Stimulated activated CD8-positive, alpha-beta memory T cell treated with anti-CD3 and anti-CD28 coated beads, Interleukin-12 subunit alpha, Interleukin-12 subunit beta, amount 100 ng/mL, for 1 hour (primary cell): ENCODE measurements around the gene TPGS1.

Source experiments
- DNase-seq: peaks from one replicate; pipeline ENCODE4 v3.0.0-alpha.2; 2020; ENCODE audit warnings: low read depth

The TPGS1 gene

DNA sequence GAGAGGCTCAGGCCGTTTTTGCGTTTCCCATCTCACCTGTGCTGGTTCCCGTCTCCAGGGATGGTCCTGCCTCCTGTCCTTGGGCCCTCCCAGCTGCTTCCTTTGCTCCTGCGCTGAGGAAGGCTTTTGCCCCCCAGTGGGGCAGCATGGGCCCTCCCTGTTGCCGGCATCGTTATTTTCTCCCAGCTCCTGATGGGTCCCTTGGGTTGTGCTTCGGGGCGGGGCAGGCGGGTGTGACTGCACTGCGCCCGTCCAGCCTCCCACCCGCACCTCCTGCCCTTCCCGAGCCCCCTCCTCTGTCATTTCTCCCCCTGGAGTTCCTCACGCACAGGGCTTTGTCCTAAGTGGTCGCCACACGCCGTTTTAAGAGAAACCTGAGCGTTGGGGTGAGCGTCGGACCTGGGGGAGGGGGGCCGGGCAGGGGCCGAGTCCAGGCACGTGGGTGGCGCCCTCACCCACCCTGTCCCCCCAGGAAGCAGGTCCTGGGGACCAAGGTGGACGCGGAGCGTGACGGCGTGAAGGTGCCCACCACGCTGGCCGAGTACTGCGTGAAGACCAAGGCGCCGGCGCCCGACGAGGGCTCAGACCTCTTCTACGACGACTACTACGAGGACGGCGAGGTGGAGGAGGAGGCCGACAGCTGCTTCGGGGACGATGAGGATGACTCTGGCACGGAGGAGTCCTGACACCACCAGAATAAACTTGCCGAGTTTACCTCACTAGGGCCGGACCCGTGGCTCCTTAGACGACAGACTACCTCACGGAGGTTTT lies 33.8 kb downstream of the TPGS1 start:
- DNase-seq: no peak

DNA sequence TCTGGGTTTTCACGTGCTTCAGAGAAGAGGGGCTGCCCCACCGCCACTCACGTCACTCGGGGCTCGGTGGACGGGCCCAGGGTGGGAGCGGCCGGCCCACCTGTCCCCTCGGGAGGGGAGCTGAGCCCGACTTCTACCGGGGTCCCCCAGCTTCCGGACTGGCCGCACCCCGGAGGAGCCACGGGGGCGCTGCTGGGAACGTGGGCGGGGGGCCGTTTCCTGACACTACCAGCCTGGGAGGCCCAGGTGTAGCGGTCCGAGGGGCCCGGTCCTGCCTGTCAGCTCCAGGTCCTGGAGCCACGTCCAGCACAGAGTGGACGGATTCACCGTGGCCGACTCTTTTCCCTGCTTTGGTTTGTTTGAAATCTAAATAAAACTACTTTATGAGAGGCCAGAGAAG lies 34.4 kb downstream of the TPGS1 start:
- no peak for DNase-seq

DNA sequence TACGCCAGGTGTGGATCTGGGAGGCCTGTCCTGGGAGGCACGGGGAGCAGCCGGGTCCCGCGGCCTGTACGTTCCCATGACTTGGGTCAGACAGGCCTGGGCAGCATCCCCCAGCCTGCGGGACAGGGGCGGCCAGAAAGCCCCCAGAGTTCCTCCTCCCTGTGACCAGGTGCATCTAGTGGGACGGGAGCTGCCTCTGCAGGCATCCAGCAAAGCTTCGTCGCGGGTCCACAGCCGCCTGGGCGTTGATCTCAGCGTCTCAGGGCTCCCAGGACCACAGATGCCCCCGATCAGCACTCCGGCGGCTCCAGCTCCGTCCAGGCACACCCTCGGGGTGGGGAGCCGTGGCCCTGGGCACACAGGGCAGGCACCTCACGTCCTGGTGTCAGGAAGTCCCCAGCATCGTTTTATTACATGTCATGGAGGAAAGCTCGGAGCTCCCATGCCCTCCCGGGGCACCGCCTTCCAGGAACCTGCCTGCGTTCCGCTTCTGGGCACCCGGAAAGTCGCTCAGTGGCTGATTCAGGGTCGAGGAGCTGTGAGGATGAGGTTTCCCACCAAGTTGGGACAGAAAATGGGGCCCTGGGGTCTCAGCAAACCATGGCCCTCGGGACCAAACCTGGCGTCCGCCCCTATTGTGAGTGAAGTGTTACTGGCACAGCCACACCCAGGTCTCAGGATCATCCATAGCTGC lies 35.0 kb downstream of the TPGS1 start:
- no peak for DNase-seq

DNA sequence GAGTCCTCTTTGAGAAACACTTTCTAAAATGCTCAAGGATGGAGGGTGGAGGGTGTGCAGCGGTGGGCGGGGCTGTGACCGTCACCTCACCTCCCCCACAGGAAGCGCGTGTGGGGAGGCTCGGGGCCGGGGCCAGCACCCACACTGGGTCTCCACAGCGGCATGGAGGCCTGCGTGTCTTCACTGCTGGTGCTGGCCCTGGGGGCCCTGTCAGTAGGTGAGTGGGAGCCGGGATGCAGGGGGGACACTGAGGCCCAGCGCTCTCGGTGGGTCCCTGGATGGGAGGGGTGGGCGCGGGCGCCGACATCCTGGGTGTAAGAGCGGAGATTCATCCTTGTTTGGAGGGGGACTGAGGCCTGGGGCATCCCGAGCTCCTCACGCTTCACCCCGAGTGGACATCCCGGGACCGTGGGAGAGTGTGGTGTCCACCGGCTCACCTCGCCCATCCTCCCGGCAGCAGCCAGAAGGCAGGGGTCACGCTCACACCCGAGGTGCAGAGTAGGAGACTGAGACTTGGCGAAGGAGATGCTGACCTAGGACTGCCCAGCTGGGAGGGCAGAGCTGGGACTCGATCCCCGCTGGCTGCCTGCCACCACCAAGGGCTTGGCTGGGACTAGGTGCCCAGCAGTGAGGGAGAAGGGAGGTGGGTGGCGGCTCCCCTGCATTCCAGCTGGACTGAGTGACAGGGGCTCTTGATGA lies 36.8 kb downstream of the TPGS1 start, which contains the start of gene GZMM:
Gene GZMM, plus strand, starts transcription at position 144 of the 699 bp plus-strand sequence. Its CDS starts 19 bp downstream, at position 163.
- DNase-seq: peak; percentile 59

GRCh38 chr19:547117-547516 lies 39.8 kb downstream of the TPGS1 start:
- no peak for DNase-seq

- DNase-seq: no peak
These were observed 40.8 kb downstream of the TPGS1 start for GRCh38 chr19:547836-548720.

GRCh38 chr19:548886-549830 lies 41.9 kb downstream of the TPGS1 start:
- no peak for DNase-seq

- DNase-seq: no peak
These were observed 47.5 kb downstream of the TPGS1 start for GRCh38 chr19:554817-555216.

GRCh38 chr19:555474-555808 lies 48.1 kb downstream of the TPGS1 start:
- DNase-seq: no peak

GRCh38 chr19:556611-557382 lies 49.5 kb downstream of the TPGS1 start:
- no peak for DNase-seq

- no peak for DNase-seq
These were observed 51.6 kb downstream of the TPGS1 start for GRCh38 chr19:558770-559439.

- no peak for DNase-seq
These were observed 52.8 kb downstream of the TPGS1 start for GRCh38 chr19:560121-560520.

- DNase-seq: no peak
These were observed 59.1 kb downstream of the TPGS1 start for GRCh38 chr19:566403-566802.

GRCh38 chr19:566844-567243 lies 59.5 kb downstream of the TPGS1 start:
- no peak for DNase-seq

DNA sequence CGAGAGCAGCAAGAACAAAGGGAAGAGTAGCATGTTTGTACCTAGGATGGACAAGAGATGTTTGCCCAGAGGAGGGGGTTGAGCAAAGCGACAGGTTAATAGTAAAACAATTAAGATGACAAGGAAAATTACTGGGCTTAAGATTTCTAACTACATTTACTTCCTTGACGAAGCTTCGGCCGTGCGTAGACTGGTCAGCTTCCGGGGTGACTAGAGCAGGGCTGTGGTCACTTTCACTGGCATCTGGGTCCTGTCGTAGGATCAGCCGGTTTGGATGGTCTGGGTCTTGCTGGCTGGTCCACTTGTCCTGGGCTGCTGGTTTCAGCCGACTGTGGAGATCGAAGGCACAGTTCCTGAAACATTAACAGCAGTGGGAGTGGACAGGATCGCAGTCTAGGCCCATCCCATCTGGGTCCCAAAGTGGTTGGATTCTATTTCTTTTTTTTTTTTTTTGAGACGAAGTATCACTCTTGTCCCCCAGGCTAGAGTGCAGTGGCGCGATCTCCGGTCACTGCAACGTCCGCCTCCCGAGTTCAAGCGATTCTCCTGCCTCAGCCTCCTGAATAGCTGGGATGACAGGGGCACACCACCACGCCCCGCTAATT lies 60.1 kb downstream of the TPGS1 start:
- no peak for DNase-seq
